Prostate gland (tissue), 2 donors: ENCODE data around the gene IL21R.

Experiments used
- CTCF ChIP-seq, 4 experiments: fragments of 200-600 bp in 2 of 4; fragments of 450-650 bp in 2 of 4; sonication (generic) in 2 of 4; IDR thresholded peaks; 1 replicate in 3 of 4; 2 replicates in 1 of 4; pipeline ENCODE4 v1.5.1; 2016 to 2019; ENCODE audit warnings: antibody characterized with exemption in 4 of 4, mild to moderate bottlenecking in 2 of 4, moderate library complexity in 2 of 4
- POLR2AphosphoS5 ChIP-seq: sonication (generic); formaldehyde crosslinking; IDR thresholded peaks from one replicate; pipeline ENCODE4 v1.6.1; 2017; ENCODE audit warnings: antibody characterized with exemption

GRCh38 chr16:27403601-27403992, 1.6 kb downstream of the IL21R start:
- no peak for TF ChIP-seq CTCF (IDR thresholded peaks at IDR 0.05)
- TF ChIP-seq POLR2AphosphoS5 = no peak
